Activated CD8-positive, alpha-beta T cell treated with anti-CD3 and anti-CD28 coated beads, Interleukin-2, amount 10 ng/mL, durations not matched to agents 7 days and 5 days (primary cell): ENCODE measurements around the gene PEPD. TPM values are rescaled to one million over a fixed set of nuclear protein-coding genes. Genes with fewer than 3 reads are reported as not detected.

Experiments used
- ATAC-seq: fragments of 150-1000 bp; cut with Tn5 transposase; one replicate; pipeline ENCODE4 v1.10.0; 2021; ENCODE audit warnings: moderate library complexity
- CTCF ChIA-PET: fragments of 350-600 bp; sonication (Branson Sonifier 250); formaldehyde crosslinking; loops from one replicate; lab custom pipeline; 2021; ENCODE audit warnings: antibody characterized with exemption; lab: Charles Lee
- POLR2A ChIA-PET: fragments of 350-600 bp; sonication (Branson Sonifier 250); formaldehyde crosslinking; loops from one replicate; lab custom pipeline; 2021; ENCODE audit warnings: antibody characterized with exemption; lab: Charles Lee
- DNase-seq: peaks from one replicate; pipeline ENCODE4 v3.0.0-alpha.2; 2020
- H3K27ac Mint-ChIP-seq: one replicate; pipeline ENCODE4 v1.8.0; 2021; ENCODE audit warnings: mild to moderate bottlenecking, mixed read lengths
- H3K27me3 Mint-ChIP-seq: one replicate; pipeline ENCODE4 v1.8.0; 2021; ENCODE audit warnings: low read depth, mixed read lengths
- H3K36me3 Mint-ChIP-seq: one replicate; pipeline ENCODE4 v1.8.0; 2021; ENCODE audit warnings: low read depth, mixed read lengths
- H3K4me1 Mint-ChIP-seq: one replicate; pipeline ENCODE4 v1.8.0; 2021; ENCODE audit warnings: low read depth, mixed read lengths
- H3K4me3 Mint-ChIP-seq: one replicate; pipeline ENCODE4 v1.8.0; 2021; ENCODE audit warnings: mild to moderate bottlenecking, mixed read lengths
- H3K9me3 Mint-ChIP-seq: one replicate; pipeline ENCODE4 v1.8.0; 2022; ENCODE audit warnings: mixed read lengths; ENCODE audit not compliant: insufficient read depth
- total RNA-seq, 2 experiments: library from RNA; stranded (reverse); gene quantifications; one replicate each; pipeline ENCODE4 v1.2.3, GENCODE V29; 2021

Gene PEPD
- total RNA-seq, 2 experiments from 2014 or later: 27.9 to 30.5 TPM

- no peaks in the 10 kb centered on the region for H3K36me3 Mint-ChIP-seq
- ChIA-PET CTCF (no interaction called here), POLR2A (no interaction called here)
- no peaks in the 10 kb centered on the region for H3K9me3 Mint-ChIP-seq
- no peak for ATAC-seq
- H3K4me1 Mint-ChIP-seq: no peaks in the 10 kb centered on the region
- H3K27me3 Mint-ChIP-seq: peaks cover 15% of the 10 kb centered on the region
- DNase-seq: no peak
- no peak overlapping the region for H3K4me3 Mint-ChIP-seq
- H3K27ac Mint-ChIP-seq: no peak overlapping the region
Observed at GRCh38 chr19:33347300-33347699, 174.3 kb downstream of the PEPD start.

- H3K9me3 Mint-ChIP-seq: no peaks in the 10 kb centered on the region
- ChIA-PET CTCF (no interaction called here), POLR2A (no interaction called here)
- DNase-seq: no peak
- H3K4me1 Mint-ChIP-seq: no peaks in the 10 kb centered on the region
- no peak overlapping the region for H3K27ac Mint-ChIP-seq
- no peaks in the 10 kb centered on the region for H3K36me3 Mint-ChIP-seq
- H3K4me3 Mint-ChIP-seq: no peak overlapping the region
- peaks cover 18% of the 10 kb centered on the region for H3K27me3 Mint-ChIP-seq
- no peak for ATAC-seq
Observed at GRCh38 chr19:33346665-33347064, 174.9 kb downstream of the PEPD start.

GRCh38 chr19:33345163-33345562 is 176.4 kb downstream of the PEPD start:
- Mint-ChIP-seq H3K27ac (no peak overlapping the region), H3K27me3 (peaks cover 29% of the 10 kb centered on the region), H3K4me1 (no peaks in the 10 kb centered on the region), H3K4me3 (no peak overlapping the region), H3K9me3 (no peaks in the 10 kb centered on the region), H3K36me3 (no peaks in the 10 kb centered on the region)
- ChIA-PET POLR2A (no interaction called here), CTCF (no interaction called here)
- ATAC-seq (no peak), DNase-seq (no peak)

- Mint-ChIP-seq H3K4me3 (no peak overlapping the region), H3K27ac (no peak overlapping the region), H3K4me1 (no peaks in the 10 kb centered on the region), H3K36me3 (no peaks in the 10 kb centered on the region), H3K27me3 (peaks cover 29% of the 10 kb centered on the region), H3K9me3 (no peaks in the 10 kb centered on the region)
- ChIA-PET POLR2A (interaction anchor here (0.6 kb wide), 1 partner anchor 51 kb away, joined by 3 read pairs; no protein-coding TSS in a partner anchor), CTCF (no interaction called here)
- no peak for DNase-seq
- ATAC-seq: no peak
Observed at GRCh38 chr19:33344573-33344925, 177.0 kb downstream of the PEPD start.

- no peak overlapping the region for H3K27ac Mint-ChIP-seq
- H3K36me3 Mint-ChIP-seq: no peaks in the 10 kb centered on the region
- ChIA-PET CTCF (no interaction called here), POLR2A (interaction anchor here (0.6 kb wide), 1 partner anchor 52 kb away, joined by 3 read pairs; no protein-coding TSS in a partner anchor)
- H3K4me1 Mint-ChIP-seq: no peaks in the 10 kb centered on the region
- peaks cover 33% of the 10 kb centered on the region for H3K27me3 Mint-ChIP-seq
- DNase-seq (no peak), ATAC-seq (no peak)
- no peak overlapping the region for H3K4me3 Mint-ChIP-seq
- H3K9me3 Mint-ChIP-seq: no peaks in the 10 kb centered on the region
Observed at GRCh38 chr19:33343859-33344572, 177.6 kb downstream of the PEPD start.

DNA sequence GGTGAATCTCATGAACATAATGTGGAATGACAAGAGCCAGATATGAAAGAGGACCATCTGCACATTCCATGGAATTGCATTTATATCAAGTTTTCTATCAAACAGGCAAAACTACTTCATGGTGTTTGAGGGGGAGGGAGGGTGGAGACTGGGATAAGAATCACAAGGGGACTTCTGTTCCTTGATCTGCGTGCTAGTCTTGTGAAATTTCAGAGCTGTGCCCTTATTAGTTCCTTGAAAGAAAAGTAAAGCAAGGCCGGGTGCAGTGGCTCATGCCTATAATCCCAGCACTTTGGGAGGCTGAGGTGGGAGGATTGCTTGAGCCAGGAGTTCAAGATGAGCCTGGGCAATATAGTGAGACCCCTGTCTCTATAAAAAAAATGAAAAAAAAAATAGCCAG is 178.3 kb downstream of the PEPD start:
- Mint-ChIP-seq H3K27me3 (peaks cover 37% of the 10 kb centered on the region), H3K36me3 (no peaks in the 10 kb centered on the region), H3K4me3 (no peak overlapping the region), H3K4me1 (no peaks in the 10 kb centered on the region), H3K27ac (no peak overlapping the region), H3K9me3 (no peaks in the 10 kb centered on the region)
- no peak for ATAC-seq
- no peak for DNase-seq
- ChIA-PET POLR2A (no interaction called here), CTCF (no interaction called here)

GRCh38 chr19:33340991-33341390 is 180.6 kb downstream of the PEPD start:
- peaks cover 40% of the 10 kb centered on the region for H3K27me3 Mint-ChIP-seq

GRCh38 chr19:33339016-33339984 is 182.3 kb downstream of the PEPD start:
- H3K36me3 Mint-ChIP-seq: no peaks in the 10 kb centered on the region
- CTCF ChIA-PET: no interaction called here
- no peaks in the 10 kb centered on the region for H3K4me1 Mint-ChIP-seq
- POLR2A ChIA-PET: no interaction called here
- peaks cover 31% of the 10 kb centered on the region for H3K27me3 Mint-ChIP-seq
- no peak for DNase-seq
- ATAC-seq: no peak
- H3K4me3 Mint-ChIP-seq: no peak overlapping the region
- H3K27ac Mint-ChIP-seq: no peak overlapping the region
- no peaks in the 10 kb centered on the region for H3K9me3 Mint-ChIP-seq

More at GRCh38 chr19:33340991-33341390, 180.6 kb downstream of the PEPD start:
- no peak for DNase-seq
- Mint-ChIP-seq H3K9me3 (no peaks in the 10 kb centered on the region), H3K36me3 (no peaks in the 10 kb centered on the region), H3K27ac (no peak overlapping the region), H3K4me3 (no peak overlapping the region), H3K4me1 (no peaks in the 10 kb centered on the region)
- ChIA-PET POLR2A (no interaction called here), CTCF (no interaction called here)
- ATAC-seq: no peak

Other genes starting within 250 kb of the PEPD start
- under 1 TPM in 1 of 2 experiments, not detected in 1; 0.11 TPM for gene CEBPA, start 219.3 kb downstream of the PEPD start, total RNA-seq
- 10 to 100 TPM; 19.6 to 20.6 TPM for gene CEBPG, start 148.1 kb downstream of the PEPD start, total RNA-seq
- gene CHST8, start 100.2 kb upstream of the PEPD start, total RNA-seq: not detected